Liver (tissue), 9 donors: ENCODE data around the gene LRRC8B. TPM values are rescaled to one million over a fixed set of nuclear protein-coding genes. Genes with fewer than 3 reads are reported as not detected.

Source experiments
- DNase-seq: peaks from one replicate; pipeline ENCODE4 v3.0.0-alpha.2; 2017; ENCODE audit warnings: low spot score
- H3K27ac ChIP-seq, 2 donors: one replicate each; pipeline ENCODE4 v1.7.0; 2013; ENCODE audit warnings: inconsistent platforms in 2 of 2, low read length in 2 of 2, control low read depth in 1 of 2, low read depth in 1 of 2, mild to moderate bottlenecking in 1 of 2
- H3K27me3 ChIP-seq, 4 donors: one replicate each; pipeline versions ENCODE4 v1.6.1 to v1.7.0; 2013; ENCODE audit warnings: low read length in 3 of 4, inconsistent platforms in 1 of 4, mild to moderate bottlenecking in 1 of 4, moderate library complexity in 1 of 4; ENCODE audit not compliant: control insufficient read depth in 4 of 4, insufficient read depth in 4 of 4
- H3K36me3 ChIP-seq, 4 donors: one replicate each; pipeline versions ENCODE4 v1.6.1 to v1.7.0; 2013; ENCODE audit warnings: low read length in 3 of 4, mild to moderate bottlenecking in 3 of 4, low read depth in 1 of 4, moderate library complexity in 1 of 4; ENCODE audit not compliant: control insufficient read depth in 4 of 4, insufficient read depth in 3 of 4
- H3K4me1 ChIP-seq, 4 donors: one replicate each; pipeline versions ENCODE4 v1.6.1 to v1.7.0; 2013; ENCODE audit warnings: low read length in 3 of 4, mild to moderate bottlenecking in 3 of 4, moderate library complexity in 1 of 4; ENCODE audit not compliant: control insufficient read depth in 4 of 4, insufficient read depth in 4 of 4
- H3K4me3 ChIP-seq, 3 donors: one replicate each; pipeline versions ENCODE4 v1.6.1 to v1.7.0; 2013; ENCODE audit warnings: low read length in 3 of 3, control low read depth in 1 of 3, low read depth in 1 of 3, mild to moderate bottlenecking in 1 of 3
- H3K9ac ChIP-seq, 2 donors: one replicate each; pipeline ENCODE4 v1.7.0; 2013; ENCODE audit warnings: low read length in 2 of 2, mild to moderate bottlenecking in 2 of 2, moderate library complexity in 2 of 2, control low read depth in 1 of 2, low read depth in 1 of 2
- H3K9me3 ChIP-seq, 4 donors: one replicate each; pipeline versions ENCODE4 v1.6.1 to v1.7.0; 2013; ENCODE audit warnings: low read length in 3 of 4; ENCODE audit not compliant: control insufficient read depth in 4 of 4
- FOXA1 ChIP-seq: IDR thresholded peaks from 2 replicates; pipeline ENCODE4 v1.6.1; 2016; ENCODE audit warnings: antibody characterized with exemption
- HNF4A ChIP-seq, 2 donors: conservative IDR thresholded peaks; 2 replicates each; pipeline ENCODE4 v1.6.1; 2016; ENCODE audit warnings: antibody characterized with exemption in 2 of 2, mild to moderate bottlenecking in 2 of 2
- HNF4G ChIP-seq: IDR thresholded peaks from 2 replicates; pipeline ENCODE4 v1.6.1; 2016; ENCODE audit warnings: antibody characterized with exemption
- RAD21 ChIP-seq, 2 donors: IDR thresholded peaks; 2 replicates each; pipeline ENCODE4 v1.6.1; 2016; ENCODE audit warnings: antibody characterized with exemption in 2 of 2, mild to moderate bottlenecking in 2 of 2
- RXRA ChIP-seq, 2 donors: IDR thresholded peaks; 2 replicates each; pipeline ENCODE4 v1.6.1; 2017 to 2018; ENCODE audit warnings: antibody characterized with exemption in 2 of 2, mild to moderate bottlenecking in 1 of 2
- YY1 ChIP-seq: IDR thresholded peaks from 2 replicates; pipeline ENCODE4 v1.6.1; 2016; ENCODE audit warnings: antibody characterized with exemption, mild to moderate bottlenecking
- WGBS: extraction: QIAGEN DNeasy Blood & Tissue Kit; methylation state at CpG from one replicate; pipeline ENCODE4 v1.1.7; 2013; 5-methylcytosine and 5-hydroxymethylcytosine counted together
- polyA plus RNA-seq, 2 donors: library from polyadenylated mRNA; stranded (reverse) in 1 of 2; unstranded in 1 of 2; fragments of 200-250 nt in 1 of 2; fragments of >200 nt in 1 of 2; fragmentation: Nextera tagmentation in 1 of 2; extraction: Ambion mirVana in 1 of 2; gene quantifications; one replicate each; pipeline versions ENCODE4 v1.2.1 to v1.2.3, GENCODE V29; 2013 to 2015
- total RNA-seq, 2 donors: library from RNA; depleted of rRNA; stranded (reverse); fragments of >200 nt; gene quantifications; one replicate each; pipeline ENCODE4 v1.2.3, GENCODE V29; 2014
- donor health status: healthy.
- donor health status: healthy.
- donor health status: healthy.
- donor health status: healthy.
- donor health status: healthy.

LRRC8B gene
- total and polyA plus RNA-seq, 4 donors, result 1.2 to 4.3 (median 2.5) TPM

DNA sequence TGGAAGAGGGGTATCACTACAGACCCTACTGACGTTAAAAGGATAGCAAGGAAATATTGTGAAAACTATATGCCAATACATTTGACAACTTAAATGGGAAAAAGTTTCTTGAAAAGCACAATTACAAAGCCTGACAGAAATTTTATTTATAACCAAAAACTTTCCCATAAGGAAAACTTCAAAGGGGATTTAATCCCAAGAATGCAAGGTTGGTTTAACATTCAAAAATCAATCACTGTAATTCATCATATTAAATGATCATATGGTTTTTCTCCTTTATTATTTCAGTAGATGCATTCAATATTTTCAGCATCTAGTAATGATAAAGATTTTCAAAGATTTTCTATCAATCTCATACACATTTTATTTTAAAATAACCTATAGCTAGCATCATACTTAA is 121.6 kb downstream of the LRRC8B start:
- Histone ChIP-seq H3K36me3 (peaks cover 0 to 2% (median 0%) of the 10 kb centered on the region in 4 donors), H3K4me3 (no peak overlapping the region), H3K9me3 (no peaks in the 10 kb centered on the region), H3K27me3 (no peaks in the 10 kb centered on the region), H3K27ac (no peak overlapping the region), H3K4me1 (no peaks in the 10 kb centered on the region), H3K9ac (no peak overlapping the region)
- TF ChIP-seq HNF4A (conservative IDR thresholded peaks at IDR 0.05) (no peak), RXRA (IDR thresholded peaks at IDR 0.05) (no peak), FOXA1 (no peak), HNF4G (no peak), RAD21 (IDR thresholded peaks at IDR 0.05) (no peak), YY1 (no peak)
- 52% methylated on average over 1 of the region's 1 CpG for WGBS
- no peak for DNase-seq

Other genes with a start within 250 kb of the LRRC8B start
- under 1 TPM in 1 of 2 donors, not detected in 1; 0.08 TPM for gene GBP6, start 160.8 kb upstream of the LRRC8B start, total RNA-seq
- under 1 TPM in 1 of 2 donors, not detected in 1; 0.05 TPM for gene GBP6, start 160.8 kb upstream of the LRRC8B start, polyA plus RNA-seq
- 1 to 10 TPM; 2.0 to 3.5 TPM for gene LRRC8C, start 108.3 kb downstream of the LRRC8B start, total RNA-seq
- gene LRRC8C, start 108.3 kb downstream of the LRRC8B start, polyA plus RNA-seq, result under 1 TPM; 0.63 to 0.90 TPM